Suprapubic skin (tissue), 3 donors: ENCODE measurements around the gene SERINC1.

Experiments used
- POLR2AphosphoS5 ChIP-seq, 3 donors: sonication (generic); formaldehyde crosslinking; IDR thresholded peaks; one replicate each; pipeline ENCODE4 v1.6.1; 2017; ENCODE audit warnings: antibody characterized with exemption in 3 of 3
- TF ChIP-seq, protein P1 (sequence below), 2 donors: fragments of 200-600 bp in 1 of 2; fragments of 450-650 bp in 1 of 2; sonication (generic) in 1 of 2; IDR thresholded peaks; one replicate each; pipeline ENCODE4 v1.5.1; 2016 to 2019; ENCODE audit warnings: antibody characterized with exemption in 2 of 2, mild to moderate bottlenecking in 1 of 2, moderate library complexity in 1 of 2

DNA sequence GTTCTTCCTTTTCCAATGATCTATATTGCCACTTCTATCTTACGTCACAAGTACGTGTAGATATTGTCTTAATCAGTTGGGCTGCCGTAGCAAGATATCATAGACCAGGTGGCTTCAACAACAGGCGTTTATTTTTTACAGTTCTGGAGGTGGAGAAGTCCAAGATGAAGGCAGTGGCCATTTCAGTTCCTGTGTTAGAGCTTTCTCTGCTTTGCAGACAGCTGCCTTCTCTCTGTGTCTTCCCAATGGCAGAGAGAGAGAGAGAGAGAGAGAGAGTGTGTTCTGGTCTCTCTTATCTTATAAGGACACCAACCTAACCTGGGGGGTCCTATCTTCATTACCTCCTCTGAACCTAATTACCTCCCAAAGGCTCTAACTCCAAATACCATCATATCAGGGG lies 63.9 kb downstream of the SERINC1 start:
- TF ChIP-seq POLR2AphosphoS5 (IDR thresholded peaks at IDR 0.05): no peak
- TF ChIP-seq, protein P1, sequence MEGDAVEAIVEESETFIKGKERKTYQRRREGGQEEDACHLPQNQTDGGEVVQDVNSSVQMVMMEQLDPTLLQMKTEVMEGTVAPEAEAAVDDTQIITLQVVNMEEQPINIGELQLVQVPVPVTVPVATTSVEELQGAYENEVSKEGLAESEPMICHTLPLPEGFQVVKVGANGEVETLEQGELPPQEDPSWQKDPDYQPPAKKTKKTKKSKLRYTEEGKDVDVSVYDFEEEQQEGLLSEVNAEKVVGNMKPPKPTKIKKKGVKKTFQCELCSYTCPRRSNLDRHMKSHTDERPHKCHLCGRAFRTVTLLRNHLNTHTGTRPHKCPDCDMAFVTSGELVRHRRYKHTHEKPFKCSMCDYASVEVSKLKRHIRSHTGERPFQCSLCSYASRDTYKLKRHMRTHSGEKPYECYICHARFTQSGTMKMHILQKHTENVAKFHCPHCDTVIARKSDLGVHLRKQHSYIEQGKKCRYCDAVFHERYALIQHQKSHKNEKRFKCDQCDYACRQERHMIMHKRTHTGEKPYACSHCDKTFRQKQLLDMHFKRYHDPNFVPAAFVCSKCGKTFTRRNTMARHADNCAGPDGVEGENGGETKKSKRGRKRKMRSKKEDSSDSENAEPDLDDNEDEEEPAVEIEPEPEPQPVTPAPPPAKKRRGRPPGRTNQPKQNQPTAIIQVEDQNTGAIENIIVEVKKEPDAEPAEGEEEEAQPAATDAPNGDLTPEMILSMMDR (IDR thresholded peaks at IDR 0.05): no peak
